Measurements from ENCODE around the gene TAPBP.

Gene TAPBP

DNA sequence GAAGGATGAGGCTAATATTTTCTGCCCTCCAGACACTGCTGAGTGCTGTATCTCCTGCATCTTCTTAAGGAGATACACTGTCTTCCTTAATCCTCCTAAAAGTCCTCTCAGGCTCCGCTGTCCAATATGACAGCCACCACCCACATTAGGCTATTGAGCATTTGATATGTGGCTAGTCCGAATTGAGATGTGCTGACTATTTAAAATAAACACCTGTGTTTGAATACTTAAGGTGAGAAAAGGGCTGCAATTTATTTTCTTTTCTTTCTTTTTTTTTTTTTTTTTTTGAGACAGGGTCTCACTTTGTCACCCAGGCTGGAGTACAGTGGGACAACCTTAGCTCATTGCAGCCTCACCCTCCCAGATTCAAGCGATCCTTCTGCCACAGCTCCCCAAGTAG lies 12.0 kb downstream of the TAPBP start:
- TF ChIP-seq, protein P1, sequence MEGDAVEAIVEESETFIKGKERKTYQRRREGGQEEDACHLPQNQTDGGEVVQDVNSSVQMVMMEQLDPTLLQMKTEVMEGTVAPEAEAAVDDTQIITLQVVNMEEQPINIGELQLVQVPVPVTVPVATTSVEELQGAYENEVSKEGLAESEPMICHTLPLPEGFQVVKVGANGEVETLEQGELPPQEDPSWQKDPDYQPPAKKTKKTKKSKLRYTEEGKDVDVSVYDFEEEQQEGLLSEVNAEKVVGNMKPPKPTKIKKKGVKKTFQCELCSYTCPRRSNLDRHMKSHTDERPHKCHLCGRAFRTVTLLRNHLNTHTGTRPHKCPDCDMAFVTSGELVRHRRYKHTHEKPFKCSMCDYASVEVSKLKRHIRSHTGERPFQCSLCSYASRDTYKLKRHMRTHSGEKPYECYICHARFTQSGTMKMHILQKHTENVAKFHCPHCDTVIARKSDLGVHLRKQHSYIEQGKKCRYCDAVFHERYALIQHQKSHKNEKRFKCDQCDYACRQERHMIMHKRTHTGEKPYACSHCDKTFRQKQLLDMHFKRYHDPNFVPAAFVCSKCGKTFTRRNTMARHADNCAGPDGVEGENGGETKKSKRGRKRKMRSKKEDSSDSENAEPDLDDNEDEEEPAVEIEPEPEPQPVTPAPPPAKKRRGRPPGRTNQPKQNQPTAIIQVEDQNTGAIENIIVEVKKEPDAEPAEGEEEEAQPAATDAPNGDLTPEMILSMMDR (IDR thresholded peaks at IDR 0.05; ENCODE audit: low read length, missing control alignments), result no peak
- H3K4me3 ChIP-seq (replicated peaks; ENCODE audit: low read depth, low read length), result no peak overlapping the region
- no peak for DNase-seq (ENCODE audit: low read depth)

DNA sequence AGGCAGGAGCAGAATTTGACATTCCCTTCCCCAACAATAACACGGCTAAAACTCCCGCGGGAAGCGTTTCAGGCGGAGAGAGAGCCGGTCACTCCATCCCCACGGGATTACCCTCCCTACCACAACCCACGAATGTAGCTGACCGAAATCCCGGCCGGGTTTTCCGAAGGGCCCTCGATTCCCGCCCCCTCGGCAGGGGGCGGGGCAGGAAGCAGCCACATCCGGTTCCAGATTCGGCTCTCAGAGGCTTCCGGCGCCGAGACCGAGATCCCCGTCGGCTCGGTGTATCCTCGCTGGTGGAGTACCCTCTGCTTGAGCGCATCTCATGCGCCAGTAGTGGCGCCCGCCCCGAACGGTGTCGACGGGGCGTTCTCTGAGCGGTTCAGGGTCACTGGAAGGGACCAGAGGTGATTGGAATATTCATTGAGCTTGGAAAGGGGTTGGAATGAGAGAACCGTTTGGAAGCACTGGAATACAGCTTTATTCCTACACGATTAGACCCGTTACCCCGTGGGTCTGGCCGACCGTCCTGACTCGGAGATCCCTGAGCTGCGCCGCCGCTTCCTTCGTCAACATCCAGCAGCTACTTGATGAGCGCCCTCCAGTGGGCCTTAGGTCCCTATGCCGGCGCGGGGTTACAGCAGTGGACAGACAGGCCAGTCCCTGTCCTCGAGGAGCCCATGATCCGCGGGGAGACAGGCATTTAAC lies 14.5 kb downstream of the TAPBP start:
- DNase-seq (ENCODE audit: low read depth), result peak; percentile 92

DNA sequence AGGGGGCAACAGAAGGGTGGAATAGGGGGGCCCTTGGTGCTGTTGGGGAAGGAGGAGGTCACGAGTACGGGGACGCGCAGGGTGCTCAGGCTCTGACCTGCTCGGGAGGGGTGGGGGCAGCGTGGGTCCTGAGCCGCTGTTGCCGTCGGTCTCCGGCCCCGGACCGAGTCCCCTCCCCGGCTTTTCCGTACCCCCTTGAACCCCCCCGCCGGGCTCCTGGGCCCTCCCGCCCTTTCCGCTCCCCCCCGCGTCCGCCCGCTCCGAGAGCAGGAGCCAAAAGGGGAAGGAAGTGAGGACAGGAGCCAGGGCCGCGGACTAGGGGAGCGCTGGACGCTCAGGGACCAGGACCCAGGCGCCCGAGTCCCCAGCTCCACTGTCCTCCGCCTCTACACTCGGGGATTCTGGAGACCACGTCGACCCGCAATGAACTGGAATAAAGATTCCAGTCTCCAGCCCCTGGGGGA lies 15.1 kb downstream of the TAPBP start, which contains the start of gene RGL2:
RGL2 (minus strand) TSS at position 170 of the 464 bp plus-strand sequence. CDS start 332 bp downstream, outside the sequence.
- H3K4me3 ChIP-seq (replicated peaks; ENCODE audit: low read depth, low read length), result peak within 1 kb of the TSS; percentile 81
- peak; percentile 62 for DNase-seq (ENCODE audit: low read depth)
- TF ChIP-seq, protein P1 (IDR thresholded peaks at IDR 0.05; ENCODE audit: low read length, missing control alignments), result no peak

More for the DNA sequence above, 14.5 kb downstream of the TAPBP start:
- peak overlapping the region; percentile 81 for H3K4me3 ChIP-seq (replicated peaks; ENCODE audit: low read depth, low read length)
- TF ChIP-seq, protein P1 (IDR thresholded peaks at IDR 0.05; ENCODE audit: low read length, missing control alignments), result peak; percentile 69

DNA sequence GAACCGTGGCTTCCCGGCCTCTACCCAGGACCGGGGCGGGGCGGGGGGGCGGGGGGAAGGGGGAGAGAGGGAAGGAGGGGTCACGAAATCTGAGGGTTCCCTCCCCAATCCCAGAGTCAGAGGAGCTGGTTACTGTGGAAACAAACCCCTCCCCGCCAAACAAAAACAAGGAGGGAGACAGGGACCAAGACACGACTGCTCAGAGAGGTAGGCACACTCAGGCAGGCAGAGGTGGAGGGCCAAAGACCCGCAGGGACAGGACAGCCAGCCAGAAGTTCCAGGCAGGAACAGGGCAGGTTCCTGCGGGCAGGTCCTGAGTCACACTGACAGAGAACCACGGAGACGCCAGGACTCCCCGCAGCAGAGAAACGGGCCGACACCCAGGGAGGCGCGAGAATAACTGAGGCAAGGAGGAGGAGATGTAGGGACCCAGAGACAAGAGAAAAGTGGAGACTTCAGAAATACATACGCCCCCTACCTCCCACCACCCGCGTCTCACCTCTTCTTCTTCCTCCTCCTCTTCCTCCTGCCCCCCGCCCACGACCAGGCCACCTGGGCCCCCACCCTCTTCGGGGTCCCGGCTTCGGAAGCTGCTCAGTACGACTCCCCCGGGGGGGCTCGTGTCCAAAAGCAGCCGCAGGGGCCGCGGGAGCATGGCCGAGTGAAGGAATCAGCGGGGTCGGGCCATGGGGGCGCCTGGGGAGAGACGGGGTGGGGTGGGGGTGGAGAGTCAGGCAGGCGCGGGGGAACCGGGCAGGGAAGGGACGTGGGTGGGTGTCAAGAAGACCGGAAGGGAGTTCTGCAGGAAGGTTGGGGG lies 15.7 kb downstream of the TAPBP start:
- TF ChIP-seq, protein P1 (IDR thresholded peaks at IDR 0.05; ENCODE audit: low read length, missing control alignments), result no peak
- H3K4me3 ChIP-seq (replicated peaks; ENCODE audit: low read depth, low read length), result peak overlapping the region; percentile 81
- DNase-seq (ENCODE audit: low read depth), result peak; percentile 90

DNA sequence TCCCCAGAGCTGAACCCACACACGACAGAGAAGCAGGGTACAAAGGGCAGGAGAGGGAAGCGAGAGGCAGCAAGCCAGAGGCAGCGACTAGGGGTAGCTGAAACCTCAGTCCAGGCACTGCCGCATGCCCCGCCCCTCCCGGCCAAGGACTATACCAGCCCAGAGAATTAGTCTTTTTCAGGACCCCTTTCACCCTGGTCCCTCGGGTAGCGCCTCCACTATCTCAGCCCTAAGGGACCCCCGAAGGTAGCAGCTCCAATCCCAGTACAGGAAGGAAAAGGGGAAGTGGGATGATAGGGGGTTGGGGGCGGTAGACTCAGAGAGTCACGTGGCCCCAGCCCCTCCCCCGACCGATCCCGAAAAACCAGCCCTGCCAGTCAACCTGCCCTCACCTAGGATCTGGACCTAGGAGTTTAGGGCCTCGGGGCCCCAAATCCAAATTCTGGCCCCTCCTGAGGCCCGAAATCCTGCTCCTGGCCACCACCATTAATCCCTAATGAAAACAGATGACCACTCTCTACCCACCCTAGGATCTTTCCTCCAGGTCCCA lies 16.4 kb downstream of the TAPBP start:
- TF ChIP-seq, protein P1 (IDR thresholded peaks at IDR 0.05; ENCODE audit: low read length, missing control alignments), result no peak
- DNase-seq (ENCODE audit: low read depth), result no peak
- peak overlapping the region; percentile 81 for H3K4me3 ChIP-seq (replicated peaks; ENCODE audit: low read depth, low read length)

DNA sequence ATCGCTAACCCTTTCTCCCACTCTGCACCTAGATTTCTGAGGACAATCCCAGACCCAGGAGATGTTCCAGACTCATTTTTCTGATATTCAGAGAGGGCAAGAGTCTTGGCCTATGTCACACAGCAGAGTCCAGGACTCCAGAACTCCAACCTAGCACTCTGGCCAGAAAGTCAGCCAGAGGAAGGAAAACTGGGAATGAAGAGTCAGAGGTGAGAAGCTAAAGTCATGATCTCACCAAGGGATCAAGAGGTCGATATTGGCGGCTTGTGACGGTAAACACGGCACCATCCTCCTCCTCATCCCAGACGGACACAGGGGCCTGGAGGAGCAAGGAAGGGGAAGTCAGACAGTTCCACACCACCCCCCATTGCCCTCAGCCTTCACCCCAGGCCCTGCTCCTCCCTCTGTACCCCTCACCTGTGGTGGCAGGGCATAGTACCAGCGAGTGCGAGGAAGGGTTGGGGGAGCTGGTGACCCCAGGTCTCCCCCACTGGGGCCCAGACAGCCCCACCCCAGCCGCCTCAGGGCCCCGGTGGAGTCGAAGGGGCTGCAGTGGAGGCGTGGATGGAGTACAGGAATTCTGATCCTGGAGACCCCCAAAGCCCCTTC lies 17.0 kb downstream of the TAPBP start:
- peak overlapping the region; percentile 81 for H3K4me3 ChIP-seq (replicated peaks; ENCODE audit: low read depth, low read length)
- TF ChIP-seq, protein P1 (IDR thresholded peaks at IDR 0.05; ENCODE audit: low read length, missing control alignments), result no peak
- DNase-seq (ENCODE audit: low read depth), result no peak
